K562 (cell line): ENCODE measurements around the gene COL28A1. TPM values are rescaled to one million over a fixed set of nuclear protein-coding genes. Genes with fewer than 3 reads are reported as not detected.

Experiments
- AFF1 ChIP-seq, 2 experiments: fragments of 450-650 bp; IDR thresholded peaks; 2 replicates each; pipeline ENCODE4 v1.6.1; 2018; ENCODE audit warnings: mild to moderate bottlenecking in 2 of 2, low read depth in 1 of 2; ENCODE audit not compliant: partially characterized antibody in 2 of 2
- CLOCK ChIP-seq: fragments of 250-450 bp; sonication (Bioruptor Pico); IDR thresholded peaks from 2 replicates; pipeline ENCODE4 v1.4.0; 2020; ENCODE audit warnings: mild to moderate bottlenecking, moderate library complexity, borderline replicate concordance
- DLX4 ChIP-seq: fragments of 250-450 bp; sonication (Bioruptor Pico); IDR thresholded peaks from 2 replicates; pipeline ENCODE4 v1.6.1; 2021; ENCODE audit warnings: mild to moderate bottlenecking
- FOXJ3 ChIP-seq: sonication (generic); formaldehyde crosslinking; IDR thresholded peaks from 2 replicates; pipeline ENCODE4 v1.4.0; 2020; ENCODE audit warnings: mild to moderate bottlenecking, missing genetic modification reagents
- PCBP2 ChIP-seq: fragments of 200-400 bp; formaldehyde crosslinking; IDR thresholded peaks from 2 replicates; pipeline ENCODE4 v1.6.1; 2018; ENCODE audit warnings: low read length, low read depth, mild to moderate bottlenecking, moderate library complexity; ENCODE audit not compliant: poor library complexity, severe bottlenecking
- POU5F1 ChIP-seq: fragments of 150-350 bp; IDR thresholded peaks from 2 replicates; pipeline ENCODE4 v1.6.1; 2014; ENCODE audit warnings: borderline replicate concordance, low read length, low read depth, mild to moderate bottlenecking; ENCODE audit not compliant: partially characterized antibody
- RBM39 ChIP-seq: fragments of 200-400 bp; formaldehyde crosslinking; optimal IDR thresholded peaks from 2 replicates; pipeline ENCODE3; 2018; ENCODE audit warnings: low read depth, low read length
- RNF2 ChIP-seq: sonication (generic); IDR thresholded peaks from 2 replicates; pipeline ENCODE4 v1.6.1; 2016
- TBP ChIP-seq: optimal IDR thresholded peaks from 2 replicates; pipeline ENCODE3; 2011; ENCODE audit warnings: low read depth, low read length, improper control_type of control experiment
- ZNF511 ChIP-seq: sonication (generic); formaldehyde crosslinking; IDR thresholded peaks from 2 replicates; pipeline ENCODE4 v1.8.0; 2022; ENCODE audit warnings: mild to moderate bottlenecking, missing genetic modification reagents
- polyA plus RNA-seq, 8 experiments: library from polyadenylated mRNA; depleted of rRNA in 4 of 8; stranded (reverse) in 5 of 8; unstranded in 3 of 8; fragments of >200 nt; fragmentation: Nextera tagmentation in 2 of 8; fragmentation: Illumina TruSeq in 1 of 8; extraction: Ambion mirVana in 2 of 8; extraction: Trizol in 1 of 8; gene quantifications; 2 replicates each; pipeline versions ENCODE4 v1.2.1 to v1.2.3, GENCODE V29; 2011 to 2014; ENCODE audit warnings: inconsistent platforms in 1 of 8, missing spikeins in 1 of 8
- total RNA-seq, 7 experiments: library from RNA; depleted of rRNA in 6 of 7; stranded (reverse); fragments of >200 nt in 6 of 7; fragmentation: Illumina TruSeq in 2 of 7; extraction: Trizol in 2 of 7; gene quantifications; 2 replicates each; pipeline versions ENCODE4 v1.2.1 to v1.2.3, GENCODE V29; 2011 to 2021; ENCODE audit warnings: low replicate concordance in 1 of 7

COL28A1 gene
- total and polyA plus RNA-seq, 9 of the 15 experiments (the other 6 are each of a cell fraction or from before 2014, with no cell fraction given) = 0.03 to 0.13 (median 0.05) TPM; not detected in 3

- TF ChIP-seq AFF1 (IDR thresholded peaks at IDR 0.05; ENCODE audit: low read depth in 1 of 2, partially characterized antibody in 2 of 2) = no peak
- TF ChIP-seq PCBP2 = no peak
- no peak for TF ChIP-seq RBM39
- no peak for TF ChIP-seq DLX4 (CRISPR knock-in tag)
- TF ChIP-seq POU5F1 = no peak
- no peak for TF ChIP-seq TBP
- no peak for TF ChIP-seq FOXJ3 (CRISPR knock-in tag)
- no peak for TF ChIP-seq ZNF511 (CRISPR knock-in tag)
- TF ChIP-seq CLOCK (CRISPR knock-in tag) = no peak
- no peak for TF ChIP-seq RNF2
- TF ChIP-seq, all 486 proteins: peak for 0
These were observed 110.4 kb downstream of the COL28A1 start (continued) for GRCh38 chr7:7425321-7425720.
